Measurements from ENCODE around the gene SALL1. TPM values are rescaled to one million over a fixed set of nuclear protein-coding genes. Genes with fewer than 3 reads are reported as not detected.

Gene SALL1
- total RNA-seq, 1 experiment from 2014 or later = not detected

DNA sequence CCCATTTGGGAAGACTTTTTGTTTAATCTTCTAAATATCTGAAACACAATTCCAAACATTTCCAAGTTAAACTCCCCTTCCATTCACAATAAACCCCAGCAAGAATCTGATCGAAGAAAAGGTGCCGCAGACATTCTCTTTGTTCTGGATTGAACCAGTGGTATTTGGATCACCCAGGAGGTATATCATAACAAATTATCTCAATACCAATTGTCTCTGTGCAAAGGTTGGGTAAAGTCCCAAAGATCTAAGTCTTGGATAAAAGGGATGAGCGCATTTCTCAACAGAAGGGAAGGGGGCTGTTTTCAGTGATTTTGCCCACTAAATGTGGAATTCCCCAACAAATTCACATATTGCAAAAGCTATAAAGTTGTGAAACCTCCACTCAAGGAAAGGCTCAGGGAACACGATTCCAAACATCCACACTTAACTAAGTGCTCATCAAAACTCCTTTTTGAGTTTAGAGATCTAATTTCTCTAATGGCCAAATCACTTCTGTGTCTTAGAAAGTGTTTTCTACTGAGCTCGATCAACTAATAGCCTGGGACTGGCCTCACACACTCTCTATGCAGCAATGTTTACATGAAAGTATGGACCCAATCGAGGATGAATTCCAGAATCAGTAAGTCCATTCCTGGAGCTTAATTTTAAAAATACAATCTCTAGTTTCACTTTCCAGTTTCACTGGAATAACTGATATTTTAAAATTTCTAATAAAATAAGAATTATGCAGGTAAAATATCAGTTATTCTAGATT is 30.9 kb downstream of the SALL1 start:
- ChIA-PET POLR2A (ENCODE audit: unreplicated experiment) (no interaction called here), CTCF (no interaction called here)
- no peak overlapping the region for H3K4me3 ChIP-seq (ENCODE audit: low read length)
- no peaks in the 10 kb centered on the region for H3K36me3 ChIP-seq (ENCODE audit: low read depth, low read length)
- no peak for ATAC-seq
- H3K4me1 ChIP-seq (ENCODE audit: insufficient read depth, low read length) = no peaks in the 10 kb centered on the region
- H3K27ac ChIP-seq (ENCODE audit: low read length) = no peak overlapping the region
- H3K27me3 ChIP-seq (ENCODE audit: low read length) = no peaks in the 10 kb centered on the region
- intact Hi-C loops (cut with micrococcal nuclease) = no loop called here
- no peaks in the 10 kb centered on the region for H4K20me1 ChIP-seq (ENCODE audit: low read length)
- H3F3A ChIP-seq (ENCODE audit: low read length, unreplicated experiment) = no peaks in the 10 kb centered on the region
- TF ChIP-seq EZH2 (IDR thresholded peaks at IDR 0.05; ENCODE audit: low read length, unreplicated experiment) (no peak), EZH2phosphoT487 (IDR thresholded peaks at IDR 0.05; ENCODE audit: borderline replicate concordance, low read length) (no peak)
- TF ChIP-seq, protein P1, sequence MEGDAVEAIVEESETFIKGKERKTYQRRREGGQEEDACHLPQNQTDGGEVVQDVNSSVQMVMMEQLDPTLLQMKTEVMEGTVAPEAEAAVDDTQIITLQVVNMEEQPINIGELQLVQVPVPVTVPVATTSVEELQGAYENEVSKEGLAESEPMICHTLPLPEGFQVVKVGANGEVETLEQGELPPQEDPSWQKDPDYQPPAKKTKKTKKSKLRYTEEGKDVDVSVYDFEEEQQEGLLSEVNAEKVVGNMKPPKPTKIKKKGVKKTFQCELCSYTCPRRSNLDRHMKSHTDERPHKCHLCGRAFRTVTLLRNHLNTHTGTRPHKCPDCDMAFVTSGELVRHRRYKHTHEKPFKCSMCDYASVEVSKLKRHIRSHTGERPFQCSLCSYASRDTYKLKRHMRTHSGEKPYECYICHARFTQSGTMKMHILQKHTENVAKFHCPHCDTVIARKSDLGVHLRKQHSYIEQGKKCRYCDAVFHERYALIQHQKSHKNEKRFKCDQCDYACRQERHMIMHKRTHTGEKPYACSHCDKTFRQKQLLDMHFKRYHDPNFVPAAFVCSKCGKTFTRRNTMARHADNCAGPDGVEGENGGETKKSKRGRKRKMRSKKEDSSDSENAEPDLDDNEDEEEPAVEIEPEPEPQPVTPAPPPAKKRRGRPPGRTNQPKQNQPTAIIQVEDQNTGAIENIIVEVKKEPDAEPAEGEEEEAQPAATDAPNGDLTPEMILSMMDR (conservative IDR thresholded peaks at IDR 0.05; ENCODE audit: low read depth, low read length) = no peak
- H3K9me2 ChIP-seq (replicated peaks; ENCODE audit: low read length) = no peaks in the 10 kb centered on the region
- no TSS peak for BruUV-seq (replicated peaks)
- H3K9me3 ChIP-seq (ENCODE audit: low read length) = no peaks in the 10 kb centered on the region
- no peak for DNase-seq
- no peak overlapping the region for H3K4me2 ChIP-seq (ENCODE audit: low read length)
- H3K9ac ChIP-seq (ENCODE audit: low read length) = no peak overlapping the region
- H2AFZ ChIP-seq (ENCODE audit: low read length) = no peak overlapping the region
- H3K79me2 ChIP-seq (ENCODE audit: low read length) = no peaks in the 10 kb centered on the region

DNA sequence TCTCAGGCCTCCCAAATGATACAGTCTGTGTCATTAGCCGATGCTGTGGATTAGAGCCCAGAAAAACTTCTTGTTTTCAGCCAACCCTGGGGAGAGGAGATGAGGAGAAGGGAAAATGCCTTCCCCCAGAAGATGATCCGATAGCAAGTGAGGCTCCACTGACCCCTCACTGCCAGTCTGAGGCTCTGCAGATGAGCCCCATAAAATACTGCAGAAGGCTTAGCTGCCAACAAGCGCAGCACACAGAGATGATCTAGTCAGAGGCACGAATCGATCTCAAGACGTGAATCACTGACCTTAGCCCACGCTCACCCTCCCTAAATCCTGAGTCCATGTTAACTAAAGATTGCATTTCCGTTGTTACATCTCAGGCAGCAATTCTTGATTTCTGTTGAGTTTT is 31.5 kb downstream of the SALL1 start:
- Histone ChIP-seq H4K20me1 (ENCODE audit: low read length) (no peaks in the 10 kb centered on the region), H3K9ac (ENCODE audit: low read length) (no peak overlapping the region), H3K36me3 (ENCODE audit: low read depth, low read length) (no peaks in the 10 kb centered on the region), H3K9me3 (ENCODE audit: low read length) (no peaks in the 10 kb centered on the region), H3F3A (ENCODE audit: low read length, unreplicated experiment) (no peaks in the 10 kb centered on the region), H3K9me2 (replicated peaks; ENCODE audit: low read length) (no peaks in the 10 kb centered on the region), H3K27ac (ENCODE audit: low read length) (no peak overlapping the region), H3K4me3 (ENCODE audit: low read length) (no peak overlapping the region), H2AFZ (ENCODE audit: low read length) (no peak overlapping the region), H3K79me2 (ENCODE audit: low read length) (no peaks in the 10 kb centered on the region), H3K27me3 (ENCODE audit: low read length) (no peaks in the 10 kb centered on the region), H3K4me2 (ENCODE audit: low read length) (no peak overlapping the region), H3K4me1 (ENCODE audit: insufficient read depth, low read length) (no peaks in the 10 kb centered on the region)
- ATAC-seq = no peak
- no TSS peak for BruUV-seq (replicated peaks)
- no peak for TF ChIP-seq EZH2 (IDR thresholded peaks at IDR 0.05; ENCODE audit: low read length, unreplicated experiment)
- TF ChIP-seq EZH2phosphoT487 (IDR thresholded peaks at IDR 0.05; ENCODE audit: borderline replicate concordance, low read length) = no peak
- TF ChIP-seq, protein P1 (conservative IDR thresholded peaks at IDR 0.05; ENCODE audit: low read depth, low read length) = no peak
- intact Hi-C loops (cut with micrococcal nuclease) = no loop called here
- CTCF ChIA-PET = no interaction called here
- POLR2A ChIA-PET (ENCODE audit: unreplicated experiment) = no interaction called here
- DNase-seq = no peak

DNA sequence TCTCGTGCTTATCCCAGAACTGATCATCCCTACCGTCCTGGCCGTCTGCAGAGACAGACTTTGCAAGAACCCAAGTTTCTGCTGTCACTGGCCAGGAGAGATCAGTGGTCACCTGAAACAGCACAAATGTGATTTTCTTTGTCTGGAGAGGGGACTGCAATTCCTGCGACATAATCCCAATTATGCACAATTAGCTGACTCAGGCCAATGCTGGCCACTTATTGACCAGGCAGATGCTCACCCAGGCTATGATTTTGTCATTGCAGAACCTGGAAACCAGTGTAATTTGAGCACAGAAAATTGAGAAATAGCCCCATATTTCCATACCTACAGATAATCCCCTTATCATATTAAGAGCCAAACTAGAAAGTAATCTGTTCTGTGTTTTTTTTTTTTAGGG is 34.7 kb downstream of the SALL1 start:
- no peaks in the 10 kb centered on the region for H3K9me3 ChIP-seq (ENCODE audit: low read length)
- ATAC-seq (no peak), DNase-seq (no peak)
- H2AFZ ChIP-seq (ENCODE audit: low read length) = no peak overlapping the region
- ChIA-PET CTCF (no interaction called here), POLR2A (ENCODE audit: unreplicated experiment) (no interaction called here)
- H3K9me2 ChIP-seq (replicated peaks; ENCODE audit: low read length) = no peaks in the 10 kb centered on the region
- H4K20me1 ChIP-seq (ENCODE audit: low read length) = no peaks in the 10 kb centered on the region
- H3K27me3 ChIP-seq (ENCODE audit: low read length) = no peaks in the 10 kb centered on the region
- BruUV-seq (replicated peaks) = no TSS peak
- no peaks in the 10 kb centered on the region for H3K4me1 ChIP-seq (ENCODE audit: insufficient read depth, low read length)
- H3K27ac ChIP-seq (ENCODE audit: low read length) = no peak overlapping the region
- intact Hi-C loops (cut with micrococcal nuclease) = no loop called here
- H3K4me3 ChIP-seq (ENCODE audit: low read length) = no peak overlapping the region
- H3K4me2 ChIP-seq (ENCODE audit: low read length) = no peak overlapping the region
- H3K9ac ChIP-seq (ENCODE audit: low read length) = no peak overlapping the region
- no peaks in the 10 kb centered on the region for H3F3A ChIP-seq (ENCODE audit: low read length, unreplicated experiment)
- H3K36me3 ChIP-seq (ENCODE audit: low read depth, low read length) = no peaks in the 10 kb centered on the region
- TF ChIP-seq, protein P1 (conservative IDR thresholded peaks at IDR 0.05; ENCODE audit: low read depth, low read length) = no peak
- TF ChIP-seq EZH2 (IDR thresholded peaks at IDR 0.05; ENCODE audit: low read length, unreplicated experiment) (no peak), EZH2phosphoT487 (IDR thresholded peaks at IDR 0.05; ENCODE audit: borderline replicate concordance, low read length) (no peak)
- H3K79me2 ChIP-seq (ENCODE audit: low read length) = no peaks in the 10 kb centered on the region

All from PC-3 (cell line).